GM21447 (cell line): ENCODE data around the gene PIRT.

Source experiments
- ATAC-seq: cut with Tn5 transposase; IDR thresholded peaks from one replicate; pipeline ENCODE4 v1.9.1; 2021; ENCODE audit not compliant: unreplicated experiment

The PIRT gene

GRCh38 chr17:10821770-10822169 is 16.1 kb downstream of the PIRT start:
- ATAC-seq = no peak

- ATAC-seq = no peak
These were observed 16.8 kb downstream of the PIRT start for GRCh38 chr17:10821054-10821453.

GRCh38 chr17:10815319-10815718 is 22.6 kb downstream of the PIRT start:
- no peak for ATAC-seq

DNA sequence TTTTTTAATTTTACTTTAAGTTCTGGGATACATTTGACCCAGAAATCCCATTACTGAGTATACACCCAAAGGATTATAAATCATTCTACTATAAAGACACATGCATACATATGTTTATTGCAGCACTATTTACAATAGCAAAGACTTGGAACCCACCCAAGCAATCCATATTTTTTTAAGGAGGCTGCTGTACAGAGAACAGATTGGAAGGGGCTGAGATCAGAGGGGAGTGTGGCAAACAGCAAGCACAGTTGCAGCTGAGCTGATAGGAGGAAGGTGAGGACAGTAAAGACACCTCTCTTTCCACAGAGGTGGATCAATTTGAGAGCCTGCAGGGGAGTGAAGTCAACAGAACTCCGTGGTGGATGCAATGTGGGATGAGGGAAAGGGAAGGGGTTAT is 23.8 kb downstream of the PIRT start:
- ATAC-seq = no peak

DNA sequence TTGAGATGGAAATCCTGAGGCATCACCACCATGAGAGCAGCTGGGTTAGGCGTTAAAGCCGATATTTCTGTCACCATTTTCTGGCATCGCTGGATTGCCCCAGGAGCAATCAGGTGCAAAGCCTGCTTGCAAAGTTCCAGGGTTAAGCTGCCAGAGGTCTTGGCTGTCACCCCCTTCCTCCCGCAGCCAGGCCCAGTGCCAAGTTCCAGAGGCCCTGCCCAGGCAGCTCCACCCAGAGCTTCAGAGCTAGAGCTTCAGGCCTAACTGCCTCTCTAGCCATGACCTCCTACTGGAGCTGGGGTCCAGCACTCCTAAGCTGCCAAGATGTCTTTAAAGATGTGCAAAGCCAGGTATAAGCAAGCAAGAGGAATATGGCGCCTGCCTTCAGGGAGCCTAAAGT is 25.2 kb downstream of the PIRT start:
- no peak for ATAC-seq

DNA sequence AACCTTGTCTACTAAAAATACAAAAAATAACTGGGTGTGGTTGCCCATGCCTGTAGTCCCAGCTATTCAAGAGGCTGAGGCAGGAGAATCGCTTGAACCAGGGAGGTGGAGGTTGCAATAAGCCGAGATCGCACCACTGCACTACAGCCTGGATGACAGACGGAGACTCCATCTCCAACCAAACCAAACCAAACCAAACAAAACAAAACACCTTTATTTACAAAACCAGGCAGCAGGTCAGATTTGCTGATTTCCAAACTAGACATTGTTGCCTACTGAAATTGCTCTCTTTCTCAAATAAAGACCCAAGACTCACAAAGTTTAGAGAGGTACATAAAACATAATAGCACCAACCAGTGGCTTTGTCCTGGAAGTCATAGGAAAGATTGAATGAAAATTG is 28.3 kb downstream of the PIRT start:
- ATAC-seq = no peak

- no peak for ATAC-seq
These were observed 30.2 kb downstream of the PIRT start for GRCh38 chr17:10807704-10808128.

DNA sequence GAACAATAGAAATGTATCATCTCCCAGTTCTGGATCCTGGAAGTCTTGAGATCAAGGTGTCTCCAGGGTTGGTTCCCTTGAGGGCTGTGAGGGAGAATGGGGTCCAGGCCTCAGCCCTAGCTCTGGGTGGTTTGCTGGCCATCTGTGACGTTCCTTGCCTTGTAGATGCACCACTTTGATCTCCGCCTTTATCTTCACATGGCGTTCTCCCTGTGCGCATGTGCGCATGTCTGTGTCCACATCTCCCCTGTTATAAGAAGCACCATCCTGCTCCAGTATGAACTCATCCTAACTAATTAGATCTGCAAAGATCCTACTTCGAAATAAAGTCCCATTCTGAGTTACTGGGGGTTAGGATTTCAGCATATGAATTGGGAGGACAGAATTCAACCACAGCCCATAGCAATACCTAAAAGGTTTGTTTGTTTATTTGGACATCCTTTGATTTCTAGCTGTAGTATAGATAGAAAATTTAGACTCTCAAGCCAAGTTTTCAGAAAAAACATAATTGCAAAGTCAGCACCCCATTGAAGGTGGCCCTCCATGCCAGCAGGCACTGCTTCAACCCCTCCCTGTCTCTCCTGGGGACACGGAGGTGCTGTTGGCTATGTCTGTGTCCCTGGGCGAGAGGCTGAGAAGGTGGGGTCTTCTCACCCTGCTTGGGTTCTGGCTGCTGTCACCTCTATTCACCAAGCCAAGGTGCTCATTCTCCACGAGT is 31.2 kb downstream of the PIRT start:
- no peak for ATAC-seq

DNA sequence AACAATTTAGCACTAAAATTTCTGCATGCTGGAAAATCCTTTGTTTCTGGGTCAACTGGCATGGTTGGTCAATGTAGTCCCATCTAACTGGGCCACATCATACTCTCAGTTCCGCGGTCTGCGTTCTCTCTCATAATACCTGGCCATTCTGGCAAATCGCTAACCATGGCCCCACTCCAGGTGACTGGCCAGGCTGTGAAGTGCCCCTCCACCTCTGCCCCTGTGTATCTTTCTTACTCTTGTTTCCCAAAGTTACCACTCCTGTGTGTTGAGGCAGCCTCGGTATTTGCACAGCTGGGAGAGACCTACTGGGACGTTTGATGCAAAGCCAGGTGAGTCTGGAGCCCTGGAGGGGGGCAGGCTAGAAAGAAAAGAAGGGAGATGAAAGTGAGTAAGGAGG is 32.0 kb downstream of the PIRT start:
- ATAC-seq = no peak

- no peak for ATAC-seq
These were observed 33.3 kb downstream of the PIRT start for GRCh38 chr17:10804546-10804945.

DNA sequence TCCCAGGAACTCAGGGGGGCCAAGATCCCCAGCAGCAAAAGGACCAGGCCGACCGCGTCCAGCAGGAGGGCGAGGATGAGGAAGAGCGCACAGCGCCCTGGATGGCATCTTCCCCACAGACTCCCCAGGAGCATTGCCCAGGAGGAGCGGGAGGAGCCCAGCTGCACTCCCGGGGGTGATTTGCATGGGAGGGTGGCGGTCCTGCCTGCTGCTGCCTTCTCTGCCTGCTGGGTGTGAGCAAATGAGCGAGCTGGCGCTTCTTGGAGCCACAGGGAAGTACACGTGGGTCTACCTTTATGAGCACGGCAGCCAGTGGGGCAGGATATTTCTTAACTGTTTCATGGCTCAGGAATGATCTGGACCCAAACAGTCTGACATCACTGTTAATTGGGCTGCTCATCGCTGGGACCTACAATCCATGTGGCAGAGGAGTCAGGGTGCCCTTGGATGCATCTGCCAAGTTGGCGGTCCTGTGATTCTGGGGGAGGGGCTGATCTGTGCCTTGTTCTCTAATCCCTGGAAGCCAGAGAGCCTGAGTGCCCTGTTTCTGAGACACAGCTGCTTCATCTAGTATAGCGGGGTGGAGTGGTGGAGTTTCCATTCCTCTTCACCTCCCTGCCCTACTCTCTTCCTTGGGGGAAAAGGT is 33.9 kb downstream of the PIRT start, which contains the start of gene TMEM238L:
Gene TMEM238L, minus strand, starts transcription at position 270 of the 646 bp plus-strand sequence. Its CDS starts 136 bp downstream, at position 134.
- no peak for ATAC-seq

DNA sequence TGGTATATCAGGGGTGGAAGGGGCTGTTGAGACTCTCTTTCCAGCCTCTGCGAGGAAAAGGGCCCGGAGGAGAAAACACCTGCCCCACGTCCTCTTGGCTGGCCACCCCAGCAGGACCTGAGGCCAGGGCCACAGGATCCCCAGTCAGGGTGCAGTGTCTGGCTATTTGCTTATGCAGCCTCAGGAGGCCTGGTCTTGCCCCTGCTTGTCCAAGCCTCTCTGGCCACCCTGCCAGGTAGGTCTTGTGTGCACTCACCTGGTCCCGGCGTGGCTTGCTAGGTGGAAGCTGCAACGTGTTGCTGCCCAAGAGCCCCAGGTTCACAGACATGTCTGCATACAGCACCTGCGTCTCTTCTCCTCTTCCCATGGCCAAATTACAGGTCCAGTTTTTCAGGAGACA is 34.5 kb downstream of the PIRT start:
- ATAC-seq = no peak

DNA sequence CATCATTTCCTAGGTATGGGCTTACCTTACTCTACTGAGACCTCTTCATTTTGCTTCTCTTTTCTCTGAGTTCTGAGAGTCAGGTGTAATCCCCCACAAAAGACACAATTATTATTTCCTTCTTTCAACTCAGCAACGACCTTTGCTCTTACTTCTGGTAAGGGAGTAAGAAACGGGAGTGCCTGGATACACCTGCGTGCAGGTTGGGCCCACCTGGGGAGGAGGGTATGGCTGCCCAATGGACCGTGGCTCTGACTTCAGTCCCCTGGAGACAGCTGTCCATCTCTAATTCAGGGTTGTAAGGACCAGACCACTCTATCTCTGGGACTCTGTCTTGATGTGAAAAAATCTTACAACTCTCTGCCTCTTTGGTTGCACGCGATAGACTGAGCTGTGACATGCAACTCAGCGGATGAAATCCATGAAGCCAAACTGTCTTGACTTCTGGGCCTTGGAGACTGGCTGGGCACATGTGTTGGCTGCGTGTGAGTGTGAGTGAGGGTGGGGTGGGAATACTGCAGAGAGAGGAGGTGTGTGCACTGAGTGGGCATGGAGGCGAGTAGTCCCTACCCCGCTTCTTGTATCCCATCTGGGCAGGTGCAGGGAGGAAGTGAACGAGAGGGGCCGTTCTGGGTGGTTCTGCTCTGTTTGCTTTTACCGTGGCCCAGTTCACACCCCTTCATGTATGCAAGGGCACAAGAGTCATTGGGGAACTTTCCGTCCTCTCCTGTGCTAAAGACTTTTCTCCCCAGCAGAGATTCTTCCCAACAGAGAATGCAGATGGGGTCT is 35.2 kb downstream of the PIRT start:
- no peak for ATAC-seq

- no peak for ATAC-seq
These were observed 38.5 kb downstream of the PIRT start for GRCh38 chr17:10799407-10799806.

GRCh38 chr17:10798910-10799309 is 39.0 kb downstream of the PIRT start:
- ATAC-seq = no peak

DNA sequence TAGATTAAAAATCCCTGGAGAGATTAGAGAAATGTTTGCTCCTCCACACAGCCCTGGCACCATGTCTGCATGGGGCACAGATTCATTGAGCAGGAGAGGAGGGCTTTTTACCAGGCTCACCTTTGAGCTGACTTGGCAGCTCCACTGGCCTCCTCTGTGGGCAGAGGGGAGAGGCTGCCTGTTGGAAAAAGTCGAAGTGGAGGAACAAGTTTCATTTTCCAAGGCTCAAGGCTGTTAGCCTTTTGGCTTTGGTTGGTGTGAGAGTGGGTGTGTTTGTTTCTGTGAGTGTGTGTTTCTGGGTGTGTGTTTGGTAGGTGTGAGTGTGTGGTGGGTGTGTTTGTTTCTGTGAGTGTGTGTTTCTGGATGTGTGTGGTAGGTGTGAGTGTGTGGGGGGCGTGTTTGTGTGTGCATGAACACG is 39.5 kb downstream of the PIRT start:
- no peak for ATAC-seq

- no peak for ATAC-seq
These were observed 40.2 kb downstream of the PIRT start for GRCh38 chr17:10797476-10798328.

- ATAC-seq = no peak
These were observed 44.1 kb downstream of the PIRT start for GRCh38 chr17:10793816-10794215.

DNA sequence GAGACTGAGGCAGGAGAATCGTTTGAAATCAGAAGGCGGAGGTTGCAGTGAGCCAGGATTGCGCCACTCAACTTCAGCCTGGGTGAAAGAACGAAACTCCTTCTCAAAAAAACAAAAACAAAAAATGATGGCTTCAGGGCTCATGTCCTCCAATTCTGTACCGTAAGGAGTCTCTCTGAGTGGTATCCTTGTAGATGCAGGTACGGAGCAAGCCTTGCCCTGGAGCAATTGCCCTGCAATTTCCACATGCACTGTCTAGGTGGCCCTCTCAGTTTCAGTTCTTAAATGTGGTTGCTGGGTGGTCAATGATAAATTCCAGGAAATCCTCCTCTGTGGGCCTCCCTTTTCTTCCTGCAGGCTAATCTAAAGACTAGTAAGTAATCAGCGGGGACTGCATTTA is 44.6 kb downstream of the PIRT start:
- ATAC-seq = no peak

GRCh38 chr17:10792151-10792550 is 45.7 kb downstream of the PIRT start:
- no peak for ATAC-seq
